ENCODE measurements around the gene PNCK.

The PNCK gene

DNA sequence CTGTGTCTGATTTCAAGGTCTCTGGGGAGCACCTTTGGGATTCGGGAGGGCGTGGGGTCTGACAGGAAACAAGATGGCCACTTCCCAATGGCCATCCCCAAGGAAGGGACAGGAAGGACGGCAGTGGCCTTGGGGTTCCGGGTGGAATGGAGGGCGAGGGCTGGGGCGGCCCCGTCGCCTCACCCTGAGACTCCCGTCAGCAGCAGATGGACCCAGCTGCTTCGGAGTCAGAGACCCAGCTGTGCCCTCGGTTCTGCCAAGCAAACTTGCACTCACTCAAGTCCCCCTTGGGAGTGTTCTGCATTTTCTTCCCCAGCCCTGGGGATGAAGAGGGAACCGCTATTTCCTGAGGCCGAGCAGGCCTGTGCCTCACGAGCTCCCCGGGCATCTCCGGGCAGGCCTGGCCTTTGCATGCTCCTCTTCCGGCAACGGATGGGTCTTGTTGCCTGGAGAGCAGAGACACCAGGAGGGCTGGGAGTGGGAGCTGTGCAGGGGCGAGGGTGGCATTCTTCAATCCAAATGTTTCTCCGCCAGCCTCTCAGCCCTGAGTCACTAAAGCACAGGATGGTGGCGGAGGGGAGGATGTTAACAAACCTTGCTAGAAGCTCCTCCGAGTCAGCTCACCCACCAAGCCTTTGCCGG lies 33.4 kb downstream of the PNCK start:
- DNase-seq, result no peak

DNA sequence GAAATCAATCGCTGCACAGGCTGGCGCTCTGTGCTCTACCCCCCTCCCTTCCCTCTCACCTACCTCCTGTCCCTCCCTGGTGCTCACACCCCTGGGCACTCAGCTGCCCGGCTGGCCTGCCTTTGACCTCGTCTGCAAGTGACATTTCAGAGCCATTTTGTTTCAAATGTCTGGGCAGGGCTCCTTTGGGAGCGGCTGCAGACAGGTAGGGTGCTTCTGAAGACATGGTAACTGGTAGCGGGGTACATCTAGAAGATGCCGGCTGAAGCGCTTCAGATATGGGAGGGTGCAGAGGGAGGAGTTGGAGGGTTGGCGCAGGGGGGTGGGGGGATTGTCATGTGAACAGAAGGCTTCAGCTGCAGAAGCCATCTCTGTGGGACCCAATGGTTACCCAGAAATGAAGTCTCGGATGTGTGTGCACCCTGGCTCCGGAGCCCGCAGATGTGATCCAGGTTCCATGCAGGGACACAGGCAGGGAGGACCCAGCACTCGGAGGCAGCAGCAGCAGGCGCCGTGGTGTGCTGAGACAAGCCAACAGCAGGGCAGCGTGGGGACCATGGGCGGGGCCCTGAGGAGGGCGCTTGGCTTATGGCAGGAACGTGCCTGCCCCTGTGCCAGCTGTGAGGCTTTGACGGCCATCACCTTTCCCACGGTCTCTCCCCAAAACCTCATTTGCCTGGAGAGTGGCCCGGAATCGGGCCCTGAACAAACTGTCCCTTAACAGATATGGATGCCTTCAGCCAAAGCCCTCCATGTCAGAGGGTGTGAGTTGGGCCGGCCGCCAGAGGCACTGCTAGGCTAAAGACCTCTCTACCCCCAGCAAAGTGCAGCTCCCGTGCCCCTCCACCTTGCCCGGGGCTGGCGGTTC lies 34.2 kb downstream of the PNCK start:
- no peak for DNase-seq

DNA sequence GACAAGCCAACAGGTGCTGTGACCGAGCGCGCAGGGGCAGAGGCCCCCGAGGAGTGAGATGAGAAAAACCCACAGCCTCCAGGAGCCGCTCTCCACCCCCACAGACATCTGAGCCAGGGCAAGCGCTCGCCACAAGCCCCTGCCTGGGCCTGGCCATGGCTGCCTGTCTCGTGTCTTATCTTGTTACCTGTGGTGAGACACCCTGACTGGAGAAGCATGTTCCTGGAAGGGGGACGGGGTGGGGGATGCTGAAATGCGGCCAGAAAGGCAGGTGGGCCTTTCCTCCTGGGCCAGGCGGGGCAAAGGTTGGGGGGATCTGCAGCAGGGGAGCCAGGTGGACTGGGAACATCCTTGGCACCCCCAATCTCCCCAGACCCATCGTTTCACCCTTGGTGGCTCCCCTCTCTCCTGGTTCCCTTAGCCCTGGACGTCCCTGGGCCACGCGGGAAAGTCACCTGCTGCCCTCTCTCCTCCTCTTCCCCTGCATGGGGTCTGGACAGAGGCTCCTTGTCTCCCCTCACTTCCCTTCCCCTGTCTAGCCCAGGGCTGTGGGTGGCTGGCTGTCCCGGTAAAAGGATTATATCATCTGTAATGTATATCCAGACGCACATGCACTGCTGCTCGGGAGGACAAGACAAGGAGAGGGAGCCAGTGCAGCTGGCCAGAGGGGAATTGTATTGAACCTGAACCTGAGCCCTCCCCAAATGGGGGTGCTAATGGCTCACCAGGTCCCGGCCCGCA lies 35.0 kb downstream of the PNCK start:
- no peak for DNase-seq

DNA sequence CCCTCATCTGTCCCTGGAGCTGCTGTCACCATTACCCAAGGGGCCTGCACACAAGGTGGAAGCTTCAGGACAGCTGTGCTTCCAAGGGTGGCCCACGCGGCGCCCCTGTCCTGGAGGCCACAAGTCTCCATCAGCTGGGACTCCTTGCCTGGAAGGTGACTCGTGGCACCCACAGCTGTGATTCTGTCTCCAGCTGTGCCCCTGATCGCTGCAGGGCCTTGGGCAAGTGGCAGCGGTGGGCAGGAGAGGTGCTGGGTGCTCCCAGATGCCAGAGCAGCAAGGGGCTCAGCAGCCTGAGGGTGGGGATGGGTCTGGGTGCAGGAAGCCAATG lies 35.6 kb downstream of the PNCK start:
- no peak for DNase-seq

DNA sequence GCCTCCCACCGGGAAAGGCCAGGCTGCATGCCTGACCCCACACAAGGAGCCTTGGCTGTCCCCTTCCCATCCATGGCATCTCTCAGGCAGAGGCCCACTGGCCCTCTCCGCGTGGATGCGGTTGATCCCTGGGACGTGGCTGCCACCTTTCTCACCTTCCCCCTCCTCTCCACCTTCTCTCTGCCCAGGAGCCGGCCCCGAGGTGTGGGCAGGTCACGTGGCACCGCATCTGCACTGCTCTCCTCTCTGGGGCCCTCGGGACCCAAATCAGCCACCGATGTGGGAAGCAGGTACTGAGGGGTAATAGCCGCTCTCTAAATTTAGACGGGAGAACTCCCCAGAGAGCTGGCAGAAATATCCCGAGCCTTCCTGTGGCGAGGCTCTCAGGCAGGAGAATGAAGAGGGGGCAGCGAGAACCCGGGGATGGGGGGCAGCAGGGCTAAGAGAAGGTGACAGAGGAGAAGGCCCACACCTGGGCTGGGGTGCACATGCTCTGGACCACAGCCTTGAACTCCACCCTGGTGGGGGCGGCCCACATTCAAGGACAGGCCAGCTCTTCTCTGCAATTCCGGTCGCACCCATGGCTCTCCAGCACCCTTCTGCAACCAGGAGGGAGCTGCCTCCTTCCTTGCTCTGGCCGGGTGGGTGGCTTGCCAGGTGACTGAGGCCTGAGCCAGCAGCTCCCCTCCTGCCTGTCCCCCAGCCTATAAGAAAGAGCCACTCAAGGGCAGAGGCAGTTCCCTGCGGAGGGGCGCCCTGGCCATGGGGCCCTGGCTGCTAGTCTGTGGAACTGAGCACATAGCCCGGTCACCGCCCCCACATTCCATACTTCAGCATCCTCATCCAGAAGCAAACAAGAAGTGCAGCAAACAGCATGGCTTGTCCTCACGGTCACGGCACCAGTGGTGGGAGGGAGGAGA lies 36.2 kb downstream of the PNCK start:
- DNase-seq, result no peak

DNA sequence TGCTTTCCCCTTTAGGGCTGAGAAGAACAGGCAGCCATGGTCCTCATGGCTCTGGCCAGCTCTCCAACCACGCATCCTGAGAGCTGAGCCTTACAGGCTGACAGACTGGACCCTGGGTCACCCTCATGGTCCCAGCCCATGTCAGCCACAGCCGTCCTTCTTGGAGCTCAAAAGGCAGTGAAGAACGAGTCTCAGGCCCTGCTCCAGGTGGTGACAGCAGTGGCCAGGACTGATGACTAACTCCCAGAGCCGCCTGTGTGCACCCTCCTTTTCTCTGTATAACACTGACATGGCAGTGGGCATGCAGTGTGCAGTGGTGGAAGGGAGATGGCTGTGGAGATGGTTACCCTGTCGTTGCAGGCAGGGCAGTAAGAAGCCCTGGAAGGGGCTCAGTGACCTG lies 36.9 kb downstream of the PNCK start:
- DNase-seq, result no peak

DNA sequence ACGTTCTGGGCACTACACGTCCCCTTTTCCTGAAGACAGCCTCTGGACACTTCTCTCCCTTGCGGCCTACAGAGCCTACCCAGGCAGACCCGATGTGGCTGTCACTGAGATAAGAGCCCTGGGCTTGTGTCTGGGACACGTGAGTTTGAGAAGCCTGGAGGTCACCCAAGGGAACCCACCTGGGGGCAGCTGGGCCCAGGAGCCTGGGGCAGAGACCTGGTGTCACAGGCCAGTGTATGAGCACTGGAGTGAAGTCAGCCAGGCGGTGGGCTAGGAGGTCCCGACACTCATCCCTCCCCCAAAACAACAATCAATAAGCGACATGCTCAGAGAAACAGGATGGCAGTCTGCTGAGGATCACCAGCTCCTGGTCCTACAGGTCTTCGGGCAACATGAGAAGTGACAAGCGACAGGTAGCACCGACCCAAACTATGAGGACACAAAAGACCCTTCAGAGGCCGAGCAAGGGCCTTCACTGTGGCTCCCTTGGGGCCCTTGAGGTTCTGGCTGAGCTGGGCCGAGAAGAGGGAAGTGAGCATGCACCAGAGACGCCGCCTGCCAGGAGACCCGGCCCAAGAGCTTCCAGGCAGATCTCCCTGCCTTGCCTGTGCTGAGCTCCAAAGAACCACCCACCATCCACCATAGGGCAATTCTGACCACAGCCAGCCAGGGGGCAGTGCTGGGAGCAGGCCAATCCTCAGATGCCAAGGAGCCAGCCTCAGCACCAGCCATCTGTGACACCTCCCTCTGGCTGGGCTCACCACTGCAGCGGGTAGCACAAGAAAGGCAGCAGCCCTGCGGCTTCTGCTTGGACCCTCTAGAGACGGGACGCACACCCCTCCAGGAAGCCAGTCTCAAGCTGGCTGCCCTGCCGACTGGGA lies 37.6 kb downstream of the PNCK start:
- DNase-seq, result no peak

DNA sequence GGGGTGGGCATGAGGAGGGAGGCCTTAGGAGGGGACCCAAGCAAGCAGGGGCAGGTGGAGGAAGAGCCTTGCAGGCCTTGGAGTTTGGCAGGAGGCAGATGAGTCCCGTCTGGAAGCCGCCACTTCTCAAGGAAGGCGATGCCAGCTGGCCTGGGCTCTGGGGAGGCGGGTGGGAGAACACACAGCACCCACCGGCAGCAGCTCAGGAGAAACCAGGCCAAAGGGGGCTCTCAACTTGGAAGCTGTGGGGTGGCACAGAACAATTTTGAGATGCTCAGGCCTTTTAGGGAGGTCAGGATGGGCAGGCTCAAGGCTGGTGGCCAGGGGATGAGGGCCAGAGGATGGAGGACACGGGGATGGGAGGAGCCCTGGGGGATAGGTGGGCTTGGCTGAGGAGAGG lies 38.2 kb downstream of the PNCK start:
- DNase-seq, result no peak

DNA sequence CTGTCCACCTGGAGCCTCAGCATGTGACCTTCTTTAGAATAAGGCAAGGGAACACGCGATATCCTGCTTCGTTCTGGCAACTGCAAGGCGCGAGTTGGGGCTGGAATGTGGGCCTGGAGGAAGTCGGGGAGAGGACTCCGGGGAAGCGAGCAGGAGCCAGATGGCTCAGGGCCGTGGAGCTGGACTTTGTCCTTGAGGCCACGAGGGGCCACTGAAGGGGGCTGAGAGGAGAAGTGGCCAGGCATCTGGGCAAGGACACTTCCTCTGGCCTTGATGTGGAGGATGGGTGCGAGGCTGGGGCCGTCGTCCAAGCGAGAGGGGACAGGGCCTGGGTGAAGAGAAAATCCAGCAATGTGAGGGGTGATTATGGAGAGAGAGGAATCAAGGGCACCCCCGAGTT lies 38.8 kb downstream of the PNCK start:
- no peak for DNase-seq

DNA sequence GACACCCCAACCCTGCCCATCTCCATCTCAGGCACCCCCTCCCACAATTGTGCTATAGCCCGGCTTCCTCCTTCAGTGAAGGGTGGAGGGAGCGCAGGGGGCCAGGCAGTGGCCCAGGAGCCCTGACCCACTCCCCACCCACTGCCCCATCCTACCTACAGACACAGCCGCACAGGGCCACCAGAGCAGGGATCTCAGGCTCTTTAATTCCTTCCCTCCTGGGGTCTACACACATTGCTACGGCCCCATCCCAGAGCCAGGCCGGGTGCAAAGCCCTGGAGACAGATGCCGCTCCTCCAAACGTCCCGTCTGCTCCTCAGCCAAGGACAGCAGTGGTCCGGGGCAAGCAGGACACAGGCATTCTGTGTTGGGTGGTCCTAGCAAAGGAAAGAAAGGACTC lies 39.4 kb downstream of the PNCK start:
- no peak for DNase-seq

DNA sequence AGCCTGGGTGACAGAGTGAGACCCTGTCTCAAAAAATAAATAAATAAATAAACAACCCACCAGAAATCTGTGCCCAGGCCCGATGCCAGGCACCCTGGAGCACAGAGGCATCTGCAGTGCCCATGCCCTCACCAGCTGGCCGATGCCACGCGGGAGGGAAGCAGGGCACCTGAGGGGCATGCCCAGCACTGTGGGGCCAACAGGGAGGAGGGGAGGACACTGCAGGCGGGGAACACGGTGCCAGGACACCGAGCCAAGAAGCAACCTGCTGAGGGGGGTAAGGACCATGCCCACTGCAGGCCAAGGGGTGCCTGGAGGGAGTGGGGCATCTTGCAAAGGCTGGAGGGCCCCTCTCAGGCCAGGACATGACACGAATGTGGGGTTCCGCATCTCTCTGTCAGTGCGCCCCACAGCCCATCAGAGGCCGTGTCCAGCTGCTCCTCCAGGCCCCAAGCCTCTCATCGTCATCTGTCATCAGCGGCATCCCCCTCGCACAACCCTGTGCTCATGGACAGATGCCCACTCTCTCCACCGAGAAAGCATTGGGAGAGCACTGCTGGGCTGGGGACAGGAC lies 39.9 kb downstream of the PNCK start:
- no peak for DNase-seq

DNA sequence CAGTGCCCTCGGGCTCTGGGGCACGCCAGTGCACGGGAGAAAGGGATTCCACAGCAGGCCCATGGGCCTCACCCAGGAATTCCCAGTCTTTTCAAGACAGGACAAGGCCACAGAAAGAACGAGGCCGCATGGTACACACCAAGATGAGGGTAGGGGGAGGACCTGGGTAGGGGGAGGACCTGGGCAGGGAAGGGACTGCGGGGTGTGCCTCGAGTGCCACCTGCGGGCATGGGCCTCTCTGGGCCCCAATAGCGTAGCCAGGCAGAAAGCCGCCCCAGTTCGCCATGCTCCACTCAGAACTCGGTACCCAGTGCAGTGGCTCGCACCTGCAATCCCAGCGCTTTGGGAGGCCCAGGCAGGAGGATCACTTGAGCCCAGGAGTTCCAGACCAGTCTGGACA lies 40.6 kb downstream of the PNCK start:
- no peak for DNase-seq

DNA sequence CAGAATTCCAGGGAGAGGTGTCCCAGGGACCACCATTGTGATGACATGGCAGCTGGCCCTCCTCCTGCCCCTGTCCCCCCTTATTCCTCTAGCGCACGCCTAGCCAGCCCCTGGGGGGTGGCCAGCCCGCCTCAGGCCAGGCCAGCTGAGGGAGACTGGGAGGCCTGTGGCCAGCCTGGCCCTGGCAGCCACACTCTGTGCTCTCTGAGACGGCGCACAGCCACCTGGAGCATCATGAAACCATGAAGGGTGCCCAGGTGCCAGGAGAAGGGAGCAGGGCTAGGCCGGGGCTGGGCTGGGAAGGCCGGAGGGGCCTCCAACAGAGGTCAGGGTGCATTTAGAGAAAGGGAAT lies 41.0 kb downstream of the PNCK start:
- no peak for DNase-seq

DNA sequence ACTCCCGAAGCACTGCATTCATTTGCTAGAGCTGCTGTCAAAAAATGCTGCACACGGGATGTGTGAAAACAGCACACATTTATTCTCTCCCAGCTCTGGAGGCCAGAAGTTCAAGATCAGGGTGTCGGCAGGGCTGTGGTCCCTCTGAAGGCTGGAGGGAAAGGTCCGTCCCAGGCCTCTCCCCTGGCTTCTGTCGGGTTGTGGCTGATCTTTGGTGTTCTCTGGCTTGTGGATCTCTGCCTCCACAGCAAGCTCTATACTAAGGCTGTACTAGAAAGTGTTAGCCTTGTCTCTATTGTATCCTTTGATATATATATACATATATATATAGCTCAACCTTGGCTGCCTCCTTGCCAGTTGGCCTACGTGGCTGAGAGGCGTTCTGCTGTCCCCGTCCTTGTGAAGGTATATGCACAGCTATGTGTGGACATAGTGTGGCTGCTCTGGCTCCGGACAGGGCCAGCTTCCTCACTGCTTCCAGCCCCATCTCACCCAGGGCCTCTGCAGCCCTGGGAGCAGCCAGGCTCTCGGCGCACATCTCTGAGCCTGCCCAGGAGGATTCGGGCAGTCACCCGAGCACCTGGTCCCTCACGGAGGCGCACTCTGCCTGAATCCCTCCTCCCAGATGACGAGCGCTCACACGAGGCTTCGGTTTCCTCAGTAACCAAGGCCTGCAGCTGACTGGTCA lies 41.6 kb downstream of the PNCK start:
- DNase-seq, result no peak

DNA sequence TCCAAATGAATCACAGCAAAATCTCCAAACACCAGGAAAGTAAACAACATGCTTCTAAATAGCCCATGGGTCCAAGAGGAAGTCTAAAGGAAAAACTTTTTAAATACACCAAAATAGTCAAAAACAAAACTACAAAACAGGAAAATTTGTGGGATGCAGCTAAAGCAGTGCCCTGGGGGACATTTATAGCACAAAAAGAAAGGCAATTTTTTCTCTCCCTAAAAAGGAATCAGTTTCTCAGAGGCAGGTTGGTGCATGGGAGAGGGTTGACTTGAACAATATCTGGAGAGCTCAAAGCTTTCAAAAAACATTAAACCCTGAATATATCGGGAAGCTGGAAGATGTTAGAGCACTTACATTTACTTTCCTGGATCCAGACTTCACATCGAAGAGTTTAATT lies 42.3 kb downstream of the PNCK start:
- DNase-seq, result no peak

DNA sequence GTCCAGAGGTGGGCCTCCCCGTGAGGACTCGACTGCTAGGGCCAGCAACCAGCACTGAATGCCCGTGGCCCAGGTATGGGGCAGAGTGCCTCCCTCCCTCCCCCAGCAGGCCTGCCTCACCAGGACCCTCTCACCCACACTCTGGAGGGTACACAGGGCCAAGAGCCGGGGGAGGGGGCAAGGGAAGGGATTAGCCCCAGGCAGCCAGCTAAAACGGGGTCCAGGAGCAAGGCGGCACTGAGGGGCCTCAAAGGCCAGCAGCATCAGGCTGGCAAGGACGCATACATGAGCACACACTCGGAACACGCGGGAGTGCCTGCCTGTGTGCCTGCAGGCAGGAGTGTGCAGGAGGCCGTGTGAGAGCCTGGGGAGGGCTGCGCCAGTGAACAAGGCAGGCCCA lies 44.9 kb downstream of the PNCK start:
- DNase-seq, result no peak

DNA sequence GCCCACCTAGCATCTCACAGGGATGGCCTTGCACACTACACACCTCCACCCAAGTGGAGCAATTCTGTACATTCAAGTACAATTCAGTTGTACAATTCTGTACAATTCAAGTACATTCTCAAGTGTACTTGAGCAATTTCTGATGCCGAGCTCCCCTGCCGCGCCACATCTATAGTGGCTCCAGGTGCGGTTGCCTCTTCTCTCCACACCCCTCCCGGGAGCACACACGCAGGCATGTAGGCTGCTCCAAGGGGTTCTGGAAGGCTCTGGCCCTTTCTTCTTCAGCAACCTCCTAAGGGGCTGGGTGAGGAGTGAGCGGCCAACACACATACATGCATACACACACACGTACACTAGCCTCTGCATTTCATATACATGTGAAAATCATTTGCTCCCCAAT lies 45.5 kb downstream of the PNCK start:
- peak; percentile 71 for DNase-seq

DNA sequence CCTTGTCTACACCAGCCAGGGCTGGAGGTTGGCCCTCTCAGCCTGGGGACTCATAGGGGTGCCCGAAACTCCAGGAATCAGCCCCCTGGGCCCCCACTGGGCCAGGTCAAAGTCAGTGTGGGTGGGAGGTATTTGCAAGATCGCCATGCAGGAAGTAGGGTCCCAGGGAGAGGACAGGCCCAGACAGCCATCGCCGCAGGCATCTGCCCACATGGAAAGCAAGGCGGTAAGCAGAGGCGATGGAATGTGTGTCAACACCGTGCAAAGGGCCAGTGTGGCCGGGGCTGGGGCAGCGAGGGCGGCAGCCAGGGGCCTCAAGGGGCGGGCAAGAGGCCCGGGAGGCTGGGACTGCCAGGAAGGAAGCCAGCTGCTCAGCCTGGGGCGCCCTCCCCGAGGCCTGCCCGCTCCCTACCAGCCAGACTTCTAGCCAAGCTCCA lies 45.9 kb downstream of the PNCK start:
- DNase-seq, result no peak

DNA sequence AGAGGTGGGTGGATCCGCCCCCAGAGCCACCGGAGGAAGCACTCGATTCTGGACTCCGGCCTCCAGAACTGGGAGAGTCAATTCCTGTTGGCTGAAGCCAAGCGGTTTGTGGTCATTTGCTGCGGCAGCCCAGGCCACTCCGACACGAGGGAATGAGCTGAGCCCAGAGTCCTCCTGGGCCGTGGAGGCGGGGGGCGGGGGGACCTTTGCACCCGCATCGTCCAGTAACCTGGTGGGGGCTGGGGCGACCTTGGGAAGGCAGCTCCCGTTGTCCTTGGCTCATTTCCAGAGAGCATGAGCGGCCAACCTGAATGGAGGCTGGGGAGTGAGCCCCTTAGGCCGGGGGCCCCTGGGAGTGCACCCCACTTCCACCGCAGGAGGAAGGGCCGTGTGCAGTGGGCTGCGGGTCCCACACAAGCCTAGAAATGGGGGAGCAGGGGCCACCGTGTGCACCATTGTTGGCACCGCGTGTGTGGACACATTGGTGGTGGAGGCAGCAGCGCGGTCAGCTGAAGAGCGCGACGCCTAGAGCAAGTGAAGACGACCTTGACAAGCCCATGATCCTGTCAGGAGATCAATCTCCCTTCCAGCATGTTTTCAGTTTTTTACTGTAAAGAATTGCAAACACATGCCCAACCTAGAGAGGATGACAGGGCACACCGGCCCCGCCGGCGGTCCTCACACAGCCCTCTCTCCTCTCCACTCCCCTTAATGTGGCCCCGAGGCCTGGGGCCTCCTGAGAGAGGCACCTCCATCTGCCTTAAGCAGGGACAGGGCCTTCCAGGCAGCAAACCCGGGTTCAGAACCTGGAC lies 46.5 kb downstream of the PNCK start:
- no peak for DNase-seq

DNA sequence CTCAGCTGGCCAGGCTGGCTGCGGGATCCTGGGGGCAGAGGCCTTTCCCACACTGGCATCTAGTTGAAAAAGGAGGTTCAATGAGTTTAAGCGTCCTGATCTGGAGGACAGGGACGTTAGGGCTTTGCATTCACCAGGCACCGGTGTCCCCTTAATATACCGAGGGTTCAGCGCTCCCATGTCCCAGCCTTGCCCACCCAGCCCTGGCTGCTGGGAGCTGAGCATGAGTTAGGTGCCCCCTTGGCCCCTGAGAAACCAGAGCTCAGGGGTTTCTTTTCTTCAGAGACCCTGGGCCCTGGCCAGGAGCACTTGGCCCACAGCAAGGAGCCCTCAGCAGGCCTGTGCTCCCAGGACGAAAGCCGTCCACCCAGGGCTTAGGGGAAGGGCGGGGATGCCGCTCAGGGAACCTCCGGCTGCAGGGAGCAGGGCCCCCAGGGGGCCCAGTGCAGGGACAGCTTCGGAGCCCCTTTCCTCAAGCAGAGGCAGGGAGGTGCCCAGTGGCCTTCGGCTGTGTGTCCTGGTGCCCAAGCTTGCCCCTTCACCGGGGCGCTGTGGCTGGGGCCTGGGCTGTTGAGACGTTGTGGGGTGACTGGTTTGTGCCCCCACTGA lies 47.5 kb downstream of the PNCK start:
- DNase-seq, result no peak
